ENCODE measurements around the gene IGF2BP2.

DNA sequence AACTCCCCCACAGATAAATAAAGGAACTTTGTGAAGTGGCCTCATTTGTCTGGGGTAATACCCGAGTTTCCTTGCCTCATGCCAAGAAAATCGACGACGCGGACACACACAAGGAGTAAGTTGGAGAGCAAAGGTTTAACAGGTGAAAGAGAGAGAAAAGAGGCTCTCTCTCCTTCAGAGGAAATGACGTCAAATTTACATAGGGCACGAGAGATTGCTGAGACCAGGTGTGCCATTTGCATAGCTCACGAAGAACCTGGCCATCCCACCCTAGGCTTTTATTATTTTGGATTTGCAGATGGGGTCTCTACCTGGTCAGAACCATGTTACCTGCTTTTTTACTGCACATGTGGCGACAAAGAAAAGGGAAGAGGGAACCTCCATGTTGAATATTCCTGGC is 49.3 kb upstream of the IGF2BP2 start:
- no peak for TF ChIP-seq POLR2A (IDR thresholded peaks at IDR 0.05; ENCODE audit: low read depth, low read length)
- TF ChIP-seq, protein P1, sequence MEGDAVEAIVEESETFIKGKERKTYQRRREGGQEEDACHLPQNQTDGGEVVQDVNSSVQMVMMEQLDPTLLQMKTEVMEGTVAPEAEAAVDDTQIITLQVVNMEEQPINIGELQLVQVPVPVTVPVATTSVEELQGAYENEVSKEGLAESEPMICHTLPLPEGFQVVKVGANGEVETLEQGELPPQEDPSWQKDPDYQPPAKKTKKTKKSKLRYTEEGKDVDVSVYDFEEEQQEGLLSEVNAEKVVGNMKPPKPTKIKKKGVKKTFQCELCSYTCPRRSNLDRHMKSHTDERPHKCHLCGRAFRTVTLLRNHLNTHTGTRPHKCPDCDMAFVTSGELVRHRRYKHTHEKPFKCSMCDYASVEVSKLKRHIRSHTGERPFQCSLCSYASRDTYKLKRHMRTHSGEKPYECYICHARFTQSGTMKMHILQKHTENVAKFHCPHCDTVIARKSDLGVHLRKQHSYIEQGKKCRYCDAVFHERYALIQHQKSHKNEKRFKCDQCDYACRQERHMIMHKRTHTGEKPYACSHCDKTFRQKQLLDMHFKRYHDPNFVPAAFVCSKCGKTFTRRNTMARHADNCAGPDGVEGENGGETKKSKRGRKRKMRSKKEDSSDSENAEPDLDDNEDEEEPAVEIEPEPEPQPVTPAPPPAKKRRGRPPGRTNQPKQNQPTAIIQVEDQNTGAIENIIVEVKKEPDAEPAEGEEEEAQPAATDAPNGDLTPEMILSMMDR (conservative IDR thresholded peaks at IDR 0.05; ENCODE audit: low read depth, low read length), result no peak
